Bronchial epithelial cell (primary cell): ENCODE measurements around the gene NCBP1. TPM values are rescaled to one million over a fixed set of nuclear protein-coding genes. Genes with fewer than 3 reads are reported as not detected.

ENCODE experiments used
- DNase-seq: peaks from one replicate; pipeline ENCODE4 v3.0.0-alpha.2; 2010; ENCODE audit warnings: low read depth
- FAIRE-seq: peaks from 2 replicates; lab custom pipeline; 2011; peaks lifted over from hg19 to GRCh38; lab: Jason Lieb, UNC
- H3K27me3 ChIP-seq: 2 replicates; pipeline ENCODE4 v1.5.1; 2011; ENCODE audit warnings: low read length; ENCODE audit not compliant: control insufficient read depth, insufficient read depth
- H3K36me3 ChIP-seq: 2 replicates; pipeline ENCODE4 v1.5.1; 2011; ENCODE audit warnings: low read length; ENCODE audit not compliant: control insufficient read depth, insufficient read depth
- H3K4me3 ChIP-seq: 2 replicates; pipeline ENCODE4 v1.5.1; 2011; ENCODE audit warnings: mild to moderate bottlenecking, low read depth, low read length, control low read depth
- total RNA-seq: library from RNA; depleted of rRNA; stranded (reverse); fragments of >200 nt; gene quantifications from 2 replicates; pipeline ENCODE4 v1.2.1, GENCODE V29; 2014
- TF ChIP-seq, protein P1 (sequence below): IDR thresholded peaks from 2 replicates; pipeline ENCODE4 v1.5.1; 2011; ENCODE audit warnings: mild to moderate bottlenecking, moderate library complexity, low read length, control low read depth, inconsistent platforms; ENCODE audit not compliant: insufficient read depth, severe bottlenecking

The NCBP1 gene
- total RNA-seq, 1 donor from 2014 or later = 25.0 TPM

DNA sequence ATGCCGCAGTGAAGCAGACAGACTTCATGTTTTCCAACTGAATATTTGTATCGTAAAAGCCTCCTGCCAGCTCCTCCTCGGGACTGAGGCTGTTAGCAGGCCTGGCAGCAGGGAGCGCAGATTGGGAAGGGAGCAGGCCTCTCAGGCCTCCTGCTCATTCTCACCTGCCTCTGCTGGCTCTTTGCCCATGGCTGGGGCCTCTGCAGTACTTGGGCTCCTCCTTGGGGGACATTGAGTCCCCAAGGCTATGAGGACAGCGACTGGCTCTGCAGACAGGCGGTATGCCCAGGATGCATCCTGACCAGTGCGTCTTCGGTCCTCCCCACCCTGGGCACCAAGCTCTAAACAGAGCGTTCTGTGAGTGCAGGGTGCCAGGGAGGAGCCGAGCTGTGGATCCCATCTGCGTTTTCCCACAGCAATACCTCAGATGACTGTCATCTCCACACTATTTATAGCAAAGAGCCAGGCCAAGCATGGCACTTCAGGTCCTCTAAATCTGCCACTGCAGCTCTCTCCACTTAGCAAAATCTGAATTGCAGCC, 39.2 kb upstream of the NCBP1 start:
- H3K27me3 ChIP-seq = no peaks in the 10 kb centered on the region
- no peak overlapping the region for H3K4me3 ChIP-seq
- H3K36me3 ChIP-seq = no peaks in the 10 kb centered on the region
- TF ChIP-seq, protein P1, sequence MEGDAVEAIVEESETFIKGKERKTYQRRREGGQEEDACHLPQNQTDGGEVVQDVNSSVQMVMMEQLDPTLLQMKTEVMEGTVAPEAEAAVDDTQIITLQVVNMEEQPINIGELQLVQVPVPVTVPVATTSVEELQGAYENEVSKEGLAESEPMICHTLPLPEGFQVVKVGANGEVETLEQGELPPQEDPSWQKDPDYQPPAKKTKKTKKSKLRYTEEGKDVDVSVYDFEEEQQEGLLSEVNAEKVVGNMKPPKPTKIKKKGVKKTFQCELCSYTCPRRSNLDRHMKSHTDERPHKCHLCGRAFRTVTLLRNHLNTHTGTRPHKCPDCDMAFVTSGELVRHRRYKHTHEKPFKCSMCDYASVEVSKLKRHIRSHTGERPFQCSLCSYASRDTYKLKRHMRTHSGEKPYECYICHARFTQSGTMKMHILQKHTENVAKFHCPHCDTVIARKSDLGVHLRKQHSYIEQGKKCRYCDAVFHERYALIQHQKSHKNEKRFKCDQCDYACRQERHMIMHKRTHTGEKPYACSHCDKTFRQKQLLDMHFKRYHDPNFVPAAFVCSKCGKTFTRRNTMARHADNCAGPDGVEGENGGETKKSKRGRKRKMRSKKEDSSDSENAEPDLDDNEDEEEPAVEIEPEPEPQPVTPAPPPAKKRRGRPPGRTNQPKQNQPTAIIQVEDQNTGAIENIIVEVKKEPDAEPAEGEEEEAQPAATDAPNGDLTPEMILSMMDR = no peak
- no peak for DNase-seq
- FAIRE-seq = no peak

DNA sequence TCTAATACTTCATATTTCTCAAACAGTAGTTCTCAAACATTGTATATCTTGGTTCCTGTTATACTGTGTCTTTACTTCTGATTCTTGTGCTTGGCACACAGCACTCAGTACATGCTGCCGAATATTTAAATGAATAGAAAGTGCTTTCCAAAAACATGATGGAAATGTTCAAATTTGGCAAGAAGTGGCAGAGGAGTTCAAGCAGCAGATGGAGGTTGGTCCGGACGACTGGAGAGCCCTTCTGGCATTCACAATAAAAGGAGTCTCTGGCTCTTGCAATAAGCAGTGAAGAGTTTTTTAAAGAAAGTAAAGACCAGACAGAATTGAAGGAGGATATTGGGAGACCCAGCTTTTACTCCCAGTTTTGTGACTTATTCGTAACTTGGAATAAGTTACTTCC, 36.7 kb upstream of the NCBP1 start:
- no peak for DNase-seq
- TF ChIP-seq, protein P1 = no peak
- no peaks in the 10 kb centered on the region for H3K27me3 ChIP-seq
- no peak for FAIRE-seq
- peaks cover 1% of the 10 kb centered on the region for H3K36me3 ChIP-seq
- no peak overlapping the region for H3K4me3 ChIP-seq

DNA sequence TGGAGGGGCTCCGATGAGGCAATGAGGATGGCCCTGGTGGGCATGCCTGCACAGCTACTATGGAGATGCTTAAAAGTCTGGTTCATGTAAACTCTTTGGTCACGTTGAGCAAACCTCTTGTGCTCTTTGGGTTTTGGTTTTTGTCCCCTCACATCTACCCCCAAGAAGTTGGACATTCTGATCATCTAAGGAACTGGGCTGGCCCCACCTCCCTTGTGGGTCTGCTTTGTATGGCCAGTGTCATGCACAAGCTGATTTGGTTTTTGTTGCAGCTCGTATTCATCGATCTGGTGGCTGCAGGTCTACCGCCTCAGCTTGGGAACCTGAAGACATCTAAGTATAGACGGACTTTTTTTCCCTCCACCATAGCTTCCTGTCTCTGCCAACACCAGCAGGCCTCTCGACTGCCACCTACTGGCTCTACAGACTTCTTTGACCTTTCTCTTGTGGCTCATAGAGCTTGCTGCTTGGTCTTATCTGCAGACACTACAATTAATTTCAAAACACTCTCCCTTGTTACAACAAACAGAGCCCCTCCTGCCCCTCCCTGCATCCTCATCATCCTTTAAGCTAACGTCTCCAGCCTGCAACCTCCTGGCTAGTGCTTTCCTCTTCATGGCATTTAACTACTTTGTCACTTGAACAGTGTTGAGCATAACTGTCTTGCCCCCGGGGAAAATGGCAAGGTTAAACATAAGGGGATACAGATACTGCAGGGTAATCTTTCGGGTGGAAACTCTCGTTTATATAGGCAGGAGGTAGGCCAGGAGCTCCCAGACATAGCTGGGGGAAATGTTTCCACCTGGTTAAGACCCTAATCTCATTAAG, 34.9 kb upstream of the NCBP1 start:
- Histone ChIP-seq H3K27me3 (no peaks in the 10 kb centered on the region), H3K36me3 (peaks cover 4% of the 10 kb centered on the region), H3K4me3 (no peak overlapping the region)
- FAIRE-seq (no peak), DNase-seq (peak; percentile 73)
- TF ChIP-seq, protein P1 = peak; percentile 95

DNA sequence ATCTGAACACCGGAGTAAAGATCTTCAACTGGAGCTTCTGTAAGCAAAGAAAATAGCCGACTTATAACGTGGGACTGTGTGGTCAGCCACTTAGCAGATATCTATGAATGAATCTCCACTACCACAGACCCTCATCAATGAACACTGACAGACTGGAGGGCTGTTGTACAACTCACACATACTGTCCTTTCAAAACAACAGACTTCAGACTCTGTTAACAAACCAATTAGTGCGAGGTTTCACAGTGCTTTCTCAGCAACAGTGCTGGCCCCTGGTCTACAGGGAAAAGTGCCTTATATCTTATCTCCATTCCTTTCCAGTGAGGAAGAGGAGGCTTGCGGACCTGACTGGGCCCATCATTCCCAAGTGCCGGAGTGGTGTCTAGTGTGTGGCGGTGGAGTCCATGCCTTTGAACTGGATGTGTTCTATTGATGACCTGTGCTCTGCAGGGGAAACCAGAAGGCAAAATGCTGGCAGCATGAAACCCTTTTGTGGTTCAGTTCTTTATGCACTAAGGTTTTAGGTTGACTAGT, 34.2 kb upstream of the NCBP1 start:
- TF ChIP-seq, protein P1 = no peak
- no peak for DNase-seq
- FAIRE-seq = no peak
- Histone ChIP-seq H3K4me3 (no peak overlapping the region), H3K36me3 (peaks cover 5% of the 10 kb centered on the region), H3K27me3 (no peaks in the 10 kb centered on the region)

DNA sequence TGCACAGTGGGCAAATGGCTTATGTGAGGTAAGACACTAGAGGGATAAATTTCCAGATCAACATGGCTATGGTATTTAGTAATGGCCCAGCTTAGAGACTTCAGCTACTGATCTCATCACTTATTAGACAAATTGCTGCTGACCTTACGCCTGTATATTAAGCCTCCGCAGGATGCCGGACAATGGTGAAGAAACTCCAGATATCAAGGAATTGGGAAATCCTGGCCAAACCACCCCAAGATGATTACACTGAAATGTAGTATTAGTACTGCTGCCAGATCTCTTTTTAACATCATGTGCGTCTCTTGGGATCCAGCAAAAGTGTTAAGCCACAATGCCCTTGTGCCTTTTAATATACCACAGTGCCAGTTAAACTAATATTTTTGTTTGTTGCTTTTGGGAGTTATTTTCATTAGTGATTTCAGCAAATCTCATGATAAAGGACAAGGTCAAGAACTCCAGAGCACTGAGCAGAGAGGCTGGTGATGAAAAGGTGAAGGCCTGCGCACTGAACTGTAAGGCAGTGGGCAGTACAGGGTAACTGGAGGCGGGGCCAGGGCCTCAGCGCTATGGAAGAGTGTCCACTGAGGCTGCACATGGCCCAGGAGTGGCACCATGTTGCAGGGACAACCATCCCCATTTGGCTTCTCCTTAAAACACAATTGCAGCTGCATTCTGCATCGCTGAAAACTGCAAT, 32.9 kb upstream of the NCBP1 start:
- no peak for DNase-seq
- TF ChIP-seq, protein P1 = no peak
- Histone ChIP-seq H3K36me3 (peaks cover 11% of the 10 kb centered on the region), H3K27me3 (no peaks in the 10 kb centered on the region), H3K4me3 (no peak overlapping the region)
- FAIRE-seq = no peak
